Osteoblast (primary cell): ENCODE measurements around the gene BCAS3. TPM values are rescaled to one million over a fixed set of nuclear protein-coding genes. Genes with fewer than 3 reads are reported as not detected.

Source experiments
- DNase-seq: peaks from one replicate; pipeline ENCODE4 v3.0.0; 2011; ENCODE audit warnings: low spot score, mixed read lengths; ENCODE audit not compliant: insufficient read length; ENCODE audit errors: missing footprints
- H2AFZ ChIP-seq: 2 replicates; pipeline ENCODE4 v1.6.0; 2011; ENCODE audit warnings: mild to moderate bottlenecking, low read length
- H3K27ac ChIP-seq: 2 replicates; pipeline ENCODE4 v1.5.1; 2011; ENCODE audit warnings: mild to moderate bottlenecking, low read depth, low read length, moderate library complexity
- H3K27me3 ChIP-seq: 2 replicates; pipeline ENCODE4 v1.6.0; 2012; ENCODE audit warnings: mild to moderate bottlenecking, control low read depth, inconsistent platforms, low read length, moderate library complexity; ENCODE audit not compliant: insufficient read depth
- H3K36me3 ChIP-seq: 2 replicates; pipeline ENCODE4 v1.5.1; 2011; ENCODE audit warnings: mild to moderate bottlenecking, low read length, control low read depth, moderate library complexity; ENCODE audit not compliant: insufficient read depth
- H3K4me1 ChIP-seq: 2 replicates; pipeline ENCODE4 v1.5.1; 2011; ENCODE audit warnings: mild to moderate bottlenecking, low read length, control low read depth, moderate library complexity; ENCODE audit not compliant: insufficient read depth
- H3K4me2 ChIP-seq: 2 replicates; pipeline ENCODE4 v1.6.0; 2011; ENCODE audit warnings: mild to moderate bottlenecking, low read length; ENCODE audit not compliant: insufficient read depth
- H3K4me3 ChIP-seq: fragments of 200-600 bp; sonication (generic); 3 replicates; pipeline ENCODE4 v1.5.1; 2012; ENCODE audit warnings: mild to moderate bottlenecking, low read length, inconsistent platforms; ENCODE audit not compliant: insufficient read depth
- H3K79me2 ChIP-seq: 2 replicates; pipeline ENCODE4 v1.6.0; 2012; ENCODE audit warnings: mild to moderate bottlenecking, low read length, control low read depth, inconsistent platforms; ENCODE audit not compliant: insufficient read depth
- H3K9me3 ChIP-seq: 2 replicates; pipeline ENCODE4 v1.5.1; 2011; ENCODE audit warnings: low read depth, low read length, control low read depth
- H4K20me1 ChIP-seq: 2 replicates; pipeline ENCODE4 v1.6.0; 2012; ENCODE audit warnings: mild to moderate bottlenecking, low read length, control low read depth; ENCODE audit not compliant: insufficient read depth
- small RNA-seq: library from RNA; depleted of rRNA; stranded (forward); fragments of <200 nt; gene quantifications from one replicate; pipeline ENCODE3, GENCODE V24; 2012
- total RNA-seq: library from RNA; depleted of rRNA; stranded (reverse); fragments of >200 nt; gene quantifications from 2 replicates; pipeline ENCODE4 v1.2.3, GENCODE V29; 2012
- TF ChIP-seq, protein P1 (sequence below): IDR thresholded peaks from 2 replicates; pipeline ENCODE4 v1.5.1; 2011; ENCODE audit warnings: mild to moderate bottlenecking, low read depth, low read length, moderate library complexity; ENCODE audit errors: extremely low read depth

The BCAS3 gene
- total RNA-seq, 1 donor, result 31.5 TPM

DNA sequence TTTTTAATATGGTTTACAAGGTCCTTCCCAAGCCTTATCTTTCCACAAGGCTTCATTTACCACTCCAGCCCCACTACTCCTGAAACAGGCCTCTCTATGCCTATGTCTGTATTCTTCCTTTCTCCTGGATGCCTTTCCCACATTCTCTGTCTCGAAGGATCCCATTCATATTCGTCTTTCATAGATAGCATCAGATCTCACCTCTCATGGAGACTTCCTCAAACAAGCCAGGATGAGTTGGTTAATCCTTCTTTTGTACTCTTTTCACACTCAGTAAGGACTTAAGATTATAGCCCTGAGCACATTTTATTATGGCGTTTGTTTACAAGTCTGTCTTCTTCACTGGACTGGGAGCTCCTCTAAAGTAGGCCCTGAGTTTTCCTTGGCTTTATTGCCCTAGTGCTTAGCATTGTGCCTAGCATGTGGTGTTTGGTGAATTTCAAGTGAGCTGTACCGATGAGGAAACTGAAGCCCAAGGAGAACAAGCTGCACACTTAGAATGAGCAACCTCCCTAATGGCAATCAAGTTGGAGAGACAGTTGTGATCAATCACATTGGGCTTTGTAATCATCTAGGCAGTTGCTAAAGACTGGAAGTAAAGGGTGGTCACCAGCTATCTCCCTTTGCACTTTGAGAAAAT is 764.6 kb downstream of the BCAS3 start:
- Histone ChIP-seq H3K4me2 (no peak overlapping the region), H3K79me2 (no peaks in the 10 kb centered on the region), H3K27me3 (peaks cover 11% of the 10 kb centered on the region), H2AFZ (no peak overlapping the region), H3K9me3 (no peaks in the 10 kb centered on the region), H3K36me3 (no peaks in the 10 kb centered on the region), H3K4me3 (no peak overlapping the region), H3K4me1 (no peaks in the 10 kb centered on the region), H4K20me1 (peaks cover 3% of the 10 kb centered on the region), H3K27ac (no peak overlapping the region)
- no peak for DNase-seq
- TF ChIP-seq, protein P1, sequence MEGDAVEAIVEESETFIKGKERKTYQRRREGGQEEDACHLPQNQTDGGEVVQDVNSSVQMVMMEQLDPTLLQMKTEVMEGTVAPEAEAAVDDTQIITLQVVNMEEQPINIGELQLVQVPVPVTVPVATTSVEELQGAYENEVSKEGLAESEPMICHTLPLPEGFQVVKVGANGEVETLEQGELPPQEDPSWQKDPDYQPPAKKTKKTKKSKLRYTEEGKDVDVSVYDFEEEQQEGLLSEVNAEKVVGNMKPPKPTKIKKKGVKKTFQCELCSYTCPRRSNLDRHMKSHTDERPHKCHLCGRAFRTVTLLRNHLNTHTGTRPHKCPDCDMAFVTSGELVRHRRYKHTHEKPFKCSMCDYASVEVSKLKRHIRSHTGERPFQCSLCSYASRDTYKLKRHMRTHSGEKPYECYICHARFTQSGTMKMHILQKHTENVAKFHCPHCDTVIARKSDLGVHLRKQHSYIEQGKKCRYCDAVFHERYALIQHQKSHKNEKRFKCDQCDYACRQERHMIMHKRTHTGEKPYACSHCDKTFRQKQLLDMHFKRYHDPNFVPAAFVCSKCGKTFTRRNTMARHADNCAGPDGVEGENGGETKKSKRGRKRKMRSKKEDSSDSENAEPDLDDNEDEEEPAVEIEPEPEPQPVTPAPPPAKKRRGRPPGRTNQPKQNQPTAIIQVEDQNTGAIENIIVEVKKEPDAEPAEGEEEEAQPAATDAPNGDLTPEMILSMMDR, result no peak

Small RNA genes within 50 kb of the gene (small RNA-seq; reads per million reads assigned to genes)
- gene RF00019 (not detected), gene RN7SL448P (not detected), gene RN7SL606P (not detected), gene RNU6-623P (not detected)

Other genes with a start within 250 kb of the BCAS3 start
- gene APPBP2, start 151.6 kb upstream of the BCAS3 start, total RNA-seq, result 49.2 and 49.9 TPM in 2 replicates
- gene PPM1D, start 77.7 kb upstream of the BCAS3 start, total RNA-seq, result 14.7 and 15.6 TPM in 2 replicates